Activated T-helper 1 cell treated with Interleukin-2 at 50 U/mL for 16 hours (primary cell): ENCODE measurements around the gene BRAT1.
"Not testable (repeated sequence)": the region's sequence is repeated elsewhere in the genome, so short reads cannot be mapped to it uniquely, and the experiment has no call there.

Experiments used
- DNase-seq: peaks from one replicate; pipeline ENCODE4 v3.0.0-alpha.2; 2020; ENCODE audit warnings: low read depth

Gene BRAT1

DNA sequence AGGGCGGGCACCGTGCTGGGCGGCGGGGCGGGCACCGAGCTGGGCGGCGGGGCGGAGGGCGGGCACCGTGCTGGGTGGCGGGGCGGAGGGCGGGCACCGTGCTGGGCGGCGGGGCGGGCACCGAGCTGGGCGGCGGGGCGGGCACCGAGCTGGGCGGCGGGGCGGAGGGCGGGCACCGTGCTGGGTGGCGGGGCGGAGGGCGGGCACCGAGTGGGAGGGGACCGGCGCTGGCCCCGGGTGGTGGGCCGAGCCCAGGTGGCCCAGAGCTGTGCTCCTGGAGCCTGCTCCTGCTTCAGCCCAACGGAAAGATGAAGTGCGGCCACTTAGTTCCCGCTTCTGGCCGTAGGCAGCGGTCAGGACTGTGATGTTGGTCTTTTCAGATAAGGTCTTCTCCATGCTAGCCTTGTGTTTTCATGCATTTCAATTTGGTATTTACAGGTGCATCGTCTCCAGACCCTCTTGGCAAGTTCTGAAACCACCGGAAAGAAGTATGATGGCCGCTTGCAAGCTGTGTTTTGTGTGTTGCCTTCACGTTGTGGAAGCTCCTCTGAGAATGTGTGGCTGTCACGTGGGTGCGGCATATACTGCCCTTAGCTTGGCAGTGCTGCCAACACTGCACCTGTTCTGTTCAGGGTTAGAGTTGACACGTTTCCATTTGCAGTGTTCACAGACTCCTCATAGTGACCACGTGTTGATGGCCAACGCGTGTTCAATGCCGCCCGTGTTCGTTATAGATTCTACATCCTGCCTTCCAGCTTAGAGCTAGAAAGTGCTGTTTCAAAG, 28.7 kb upstream of the BRAT1 start:
- DNase-seq: no peak

DNA sequence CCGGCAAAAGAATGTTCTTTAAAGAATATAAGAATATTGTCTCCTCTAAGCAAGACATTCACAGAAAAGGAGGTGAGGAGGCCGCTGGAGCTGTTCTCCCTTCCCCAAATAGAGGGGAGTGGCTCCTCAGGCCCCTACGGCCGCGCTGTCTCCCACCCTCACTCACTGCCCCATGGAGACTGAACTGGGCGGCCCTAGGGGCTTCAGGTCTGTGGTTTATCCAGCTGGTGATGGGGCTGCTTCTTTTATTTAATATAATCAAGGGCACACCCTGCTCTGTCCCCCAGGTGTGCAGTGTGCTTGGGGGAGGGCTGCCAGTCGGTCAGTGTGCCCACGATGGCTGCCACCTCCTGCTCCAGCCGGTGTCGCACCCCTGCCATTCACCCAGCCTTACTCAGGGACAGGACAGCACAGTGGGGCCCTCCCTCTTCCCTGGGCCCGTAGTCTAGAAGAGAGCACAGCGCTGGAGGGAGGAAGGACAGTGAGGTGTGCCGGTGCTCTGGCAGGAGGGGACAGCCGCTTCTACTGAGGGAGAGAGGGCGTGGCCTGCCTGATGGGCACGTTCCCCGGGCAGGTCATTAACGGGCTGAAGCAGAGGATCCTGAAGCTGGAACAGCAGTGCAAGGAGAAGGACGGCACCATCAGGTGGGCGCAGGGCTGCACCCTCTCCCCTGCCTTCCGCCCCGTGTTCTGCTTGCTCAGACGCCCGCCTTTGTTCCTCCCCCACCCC, 26.8 kb upstream of the BRAT1 start:
- no peak for DNase-seq

DNA sequence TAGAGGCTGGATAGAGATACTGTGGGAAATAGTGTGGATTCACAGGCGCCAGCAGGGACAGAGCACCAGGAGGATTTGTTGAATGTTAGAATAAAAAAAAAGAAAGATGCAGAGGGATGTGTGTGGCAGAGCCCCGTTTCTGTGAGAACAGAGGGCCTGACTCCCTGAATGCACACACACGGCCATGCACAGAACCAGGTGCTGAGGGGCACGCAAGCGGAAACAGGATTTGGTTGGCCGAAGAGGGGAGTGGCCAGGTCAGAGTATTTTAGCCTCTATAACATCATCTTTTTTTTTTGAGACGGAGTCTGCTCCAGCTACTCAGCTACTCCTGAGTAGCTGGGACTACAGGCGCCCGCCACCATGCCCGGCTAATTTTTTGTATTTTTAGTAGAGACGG, 25.3 kb upstream of the BRAT1 start:
- no peak for DNase-seq

DNA sequence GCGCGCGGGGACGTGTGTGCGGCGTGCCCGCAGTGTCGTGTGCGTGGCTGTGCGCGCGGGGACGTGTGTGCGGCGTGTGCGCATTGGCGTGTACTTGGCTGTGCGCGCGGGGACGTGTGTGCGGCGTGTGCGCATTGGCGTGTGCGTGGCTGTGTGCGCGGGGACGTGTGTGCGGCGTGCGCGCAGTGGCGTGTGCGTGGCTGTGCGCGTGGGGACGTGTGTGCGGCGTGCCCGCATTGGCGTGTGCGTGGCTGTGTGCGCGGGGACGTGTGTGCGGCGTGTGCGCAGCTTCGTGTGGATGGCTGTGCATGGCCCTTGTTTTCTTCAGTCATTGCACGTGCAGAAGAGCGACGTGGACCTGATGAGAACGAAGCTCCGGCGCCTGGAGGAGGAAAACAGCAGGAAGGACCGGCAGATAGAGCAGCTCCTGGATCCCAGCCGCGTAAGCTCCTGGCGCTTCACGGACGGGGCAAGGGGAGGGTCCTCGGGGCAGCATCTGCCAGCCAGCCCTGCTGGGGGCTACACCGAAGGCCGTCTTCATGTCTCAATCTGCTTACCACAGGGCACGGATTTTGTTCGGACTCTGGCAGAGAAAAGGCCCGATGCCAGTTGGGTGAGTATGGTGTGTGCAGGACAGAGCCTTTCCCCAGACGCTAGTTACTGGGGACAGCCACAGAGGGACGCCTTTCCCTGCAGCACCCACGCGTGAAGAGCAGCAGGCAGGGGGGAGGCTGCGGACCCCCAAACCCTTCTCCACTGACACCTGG, 22.8 kb upstream of the BRAT1 start:
- no peak for DNase-seq

DNA sequence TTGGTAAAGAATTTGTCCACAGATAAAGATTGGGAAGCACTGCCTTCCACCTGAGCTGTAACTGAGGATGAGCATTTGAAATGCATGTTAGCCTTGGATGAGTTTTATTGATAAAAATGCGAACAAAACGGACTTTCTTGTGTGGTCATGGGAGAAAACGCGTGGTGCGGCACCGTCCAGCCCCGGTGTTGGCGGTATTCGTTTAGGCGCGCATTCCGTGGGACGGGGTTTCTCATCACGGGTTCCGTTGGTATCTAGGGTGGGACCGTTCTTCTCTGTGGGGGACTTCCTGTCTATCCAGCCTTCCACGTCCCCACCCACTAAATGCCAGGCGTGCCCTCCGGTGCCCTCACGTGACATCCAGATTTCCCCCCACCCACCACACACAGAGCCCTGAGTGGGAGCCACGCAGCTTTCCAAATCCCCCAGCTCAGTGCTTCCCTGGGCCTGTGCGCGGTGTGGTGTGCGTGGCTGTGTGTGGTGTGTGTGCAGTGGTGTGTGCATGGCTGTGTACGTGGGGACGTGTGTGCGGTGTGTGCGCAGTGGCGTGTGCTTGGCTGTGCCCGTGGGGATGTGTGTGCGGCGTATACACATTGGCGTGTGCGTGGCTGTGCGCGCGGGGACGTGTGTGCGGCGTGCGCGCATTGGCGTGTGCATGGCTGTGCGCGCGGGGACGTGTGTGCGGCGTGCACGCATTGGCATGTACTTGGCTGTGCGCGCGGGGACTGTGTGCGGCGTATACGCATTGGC, 21.6 kb upstream of the BRAT1 start:
- no peak for DNase-seq

DNA sequence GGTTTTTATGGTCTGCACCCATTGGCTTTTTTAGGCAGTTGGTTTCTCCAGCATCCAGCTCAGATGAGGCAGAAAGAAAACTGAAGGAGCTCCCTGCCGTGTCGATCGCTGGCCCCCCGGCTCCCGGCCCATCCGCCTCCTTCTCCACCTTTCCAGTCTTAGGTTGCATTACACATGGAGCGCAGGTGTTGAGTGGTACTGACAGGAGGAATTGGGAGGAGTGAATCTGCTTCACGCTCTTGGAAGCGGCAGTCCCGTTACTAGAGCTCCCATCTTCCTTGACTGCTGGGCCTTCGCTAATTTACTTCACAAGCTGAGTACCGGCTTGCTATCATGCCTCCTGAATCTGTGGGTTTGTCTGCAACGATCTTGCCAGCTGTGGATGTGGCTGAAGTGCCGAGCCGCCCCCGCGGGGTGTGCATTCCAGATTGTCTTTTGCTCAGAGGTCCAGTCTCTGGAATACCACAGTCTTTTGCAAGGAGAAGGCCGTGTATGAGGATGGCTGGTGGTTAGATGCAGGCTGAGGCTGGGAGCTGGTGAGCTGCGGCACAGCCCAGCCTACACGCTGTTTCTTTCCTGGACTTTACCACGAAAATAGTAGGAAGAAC, 20.5 kb upstream of the BRAT1 start:
- no peak for DNase-seq

DNA sequence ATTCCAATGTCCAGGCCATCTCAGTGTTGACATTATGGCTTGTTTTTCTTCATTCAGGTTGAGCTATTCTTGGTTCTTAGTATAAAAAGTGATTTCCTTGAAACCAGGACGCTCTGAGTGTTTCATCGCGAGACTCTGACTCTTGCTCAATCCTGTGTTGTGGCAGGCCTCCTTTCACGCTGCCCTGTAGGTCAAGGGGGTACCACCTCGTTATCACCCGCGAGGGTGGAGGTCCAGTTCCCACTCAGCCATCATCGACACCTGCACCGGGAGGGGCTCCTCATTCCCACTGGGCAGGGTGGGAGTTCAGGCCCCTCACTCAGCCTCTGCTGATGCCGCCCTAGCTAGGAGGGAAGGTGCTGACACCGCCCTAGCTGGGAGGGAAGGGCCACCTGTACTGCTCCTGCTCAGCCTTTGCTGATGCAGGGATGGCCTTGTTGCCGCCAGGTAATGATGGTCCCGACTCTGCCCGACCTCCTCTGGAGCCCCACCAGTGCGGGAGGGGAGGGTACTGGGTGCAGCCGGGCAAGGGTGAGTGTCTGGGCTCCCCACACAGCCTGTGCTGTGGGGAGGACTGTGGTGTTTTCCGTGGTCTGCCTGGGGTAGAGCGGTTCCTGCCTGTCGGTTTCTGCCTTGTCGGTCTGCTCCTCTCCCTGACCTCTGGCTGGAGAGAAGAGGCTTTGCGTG, 19.9 kb upstream of the BRAT1 start:
- no peak for DNase-seq

DNA sequence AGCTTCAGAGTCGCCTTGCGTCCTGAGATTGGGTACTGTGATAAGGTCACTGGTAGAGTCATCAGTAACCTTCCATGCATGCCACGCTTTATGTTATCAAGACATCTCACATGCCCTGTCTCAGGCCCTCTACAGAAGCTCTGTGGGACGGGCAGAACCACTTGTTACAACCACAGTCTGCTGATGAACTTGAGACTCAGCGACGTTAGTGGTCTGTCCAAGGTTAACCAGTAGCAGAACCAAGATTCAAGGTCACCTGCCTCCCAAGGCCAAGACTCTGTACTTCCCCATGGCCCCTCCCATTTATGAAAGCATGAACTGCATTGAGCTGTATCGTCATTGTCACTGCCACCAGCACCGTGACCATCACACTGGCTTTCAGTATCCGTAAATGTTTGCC, 18.4 kb upstream of the BRAT1 start:
- DNase-seq: no peak

DNA sequence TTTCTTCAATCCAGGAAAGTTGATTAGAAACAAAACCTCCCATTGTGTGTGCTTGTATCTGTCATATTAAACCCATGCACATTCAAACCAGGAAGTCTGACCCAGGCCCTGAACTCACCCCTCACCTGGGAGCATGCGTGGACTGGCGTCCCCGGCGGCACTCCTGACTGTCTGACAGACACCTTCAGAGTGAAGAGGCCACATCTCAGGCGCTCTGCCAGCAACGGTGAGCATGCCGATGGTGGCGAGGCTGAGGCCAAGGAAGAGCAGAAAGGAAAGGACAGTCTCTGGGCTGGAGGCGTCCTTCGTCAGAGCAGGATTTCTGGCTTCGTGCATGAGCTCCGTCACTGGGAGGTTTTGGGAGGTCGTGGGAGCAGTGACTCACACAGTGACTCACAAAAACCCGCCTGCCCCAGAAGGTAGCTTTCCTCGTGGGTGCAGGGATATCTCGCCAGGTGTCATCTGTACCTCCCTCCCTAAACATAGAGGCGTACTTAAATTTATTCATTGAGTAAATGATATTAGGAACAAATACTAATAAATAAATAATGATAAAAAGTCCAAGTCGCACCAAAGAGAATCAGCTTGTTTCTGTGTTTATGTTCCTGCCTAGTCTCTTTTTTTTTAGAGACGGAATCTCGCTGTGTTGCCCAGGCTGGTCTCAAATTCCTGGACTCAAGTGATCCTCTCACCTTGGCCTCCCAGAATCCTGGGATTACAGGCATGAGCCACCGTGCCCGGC, 16.9 kb upstream of the BRAT1 start:
- no peak for DNase-seq

DNA sequence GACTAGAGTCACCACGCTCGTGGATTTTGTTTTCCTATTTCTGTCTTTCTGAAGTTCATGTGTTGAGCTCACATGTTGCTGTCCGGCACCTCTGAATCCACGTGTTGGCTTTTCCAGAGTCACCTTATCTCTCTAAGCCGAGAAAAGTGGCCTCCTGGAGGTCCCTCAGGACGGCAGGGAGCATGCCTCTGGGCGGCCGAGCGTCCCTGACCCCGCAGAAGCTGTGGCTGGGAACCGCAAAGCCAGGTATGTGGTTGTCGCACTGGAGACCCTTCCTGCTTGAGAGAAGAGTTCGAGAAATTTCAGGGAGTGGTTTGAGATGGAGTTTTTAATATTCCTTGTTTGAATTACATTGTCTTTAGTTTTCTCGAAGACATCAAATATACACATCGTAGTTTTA, 16.1 kb upstream of the BRAT1 start:
- DNase-seq: no peak

DNA sequence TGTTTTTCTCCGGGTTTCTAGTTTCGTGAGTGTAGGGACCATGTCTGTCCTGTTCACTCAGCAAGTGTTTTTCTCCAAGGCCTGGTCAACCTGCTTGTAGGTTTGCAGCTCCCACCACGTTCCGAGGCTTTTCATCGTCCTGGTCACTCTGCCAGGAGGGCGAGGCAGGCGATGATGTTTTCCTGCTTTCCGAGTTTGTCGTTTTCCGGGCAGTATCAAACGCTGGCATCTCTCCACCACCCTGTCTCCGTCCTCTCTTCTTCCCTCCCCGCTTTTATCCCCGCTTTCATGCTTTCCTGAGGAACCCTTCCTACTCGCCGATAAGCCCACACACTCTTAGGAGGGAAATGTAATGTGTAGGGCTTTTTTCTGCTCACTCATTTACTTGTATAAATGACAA, 14.7 kb upstream of the BRAT1 start:
- DNase-seq: no peak

DNA sequence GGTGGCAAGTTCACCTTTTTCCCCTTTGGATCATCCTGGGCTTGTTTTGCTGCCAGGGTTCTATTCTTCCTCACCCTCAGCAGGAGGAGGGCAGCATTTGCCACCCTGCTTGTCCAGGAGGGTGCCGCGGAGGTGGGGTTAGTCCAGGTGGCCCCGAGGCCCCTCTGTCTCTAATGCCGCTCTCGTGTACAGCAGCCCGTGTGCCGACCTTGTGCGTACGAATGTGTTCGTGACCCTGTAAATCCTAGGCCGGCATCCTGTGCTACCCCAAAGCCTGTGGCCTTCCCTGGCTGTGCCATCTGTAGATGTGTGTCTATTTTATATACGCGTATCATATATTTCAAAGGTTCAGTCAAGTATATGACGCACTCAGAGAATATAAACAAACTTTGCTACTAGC, 14.1 kb upstream of the BRAT1 start:
- DNase-seq: no peak

DNA sequence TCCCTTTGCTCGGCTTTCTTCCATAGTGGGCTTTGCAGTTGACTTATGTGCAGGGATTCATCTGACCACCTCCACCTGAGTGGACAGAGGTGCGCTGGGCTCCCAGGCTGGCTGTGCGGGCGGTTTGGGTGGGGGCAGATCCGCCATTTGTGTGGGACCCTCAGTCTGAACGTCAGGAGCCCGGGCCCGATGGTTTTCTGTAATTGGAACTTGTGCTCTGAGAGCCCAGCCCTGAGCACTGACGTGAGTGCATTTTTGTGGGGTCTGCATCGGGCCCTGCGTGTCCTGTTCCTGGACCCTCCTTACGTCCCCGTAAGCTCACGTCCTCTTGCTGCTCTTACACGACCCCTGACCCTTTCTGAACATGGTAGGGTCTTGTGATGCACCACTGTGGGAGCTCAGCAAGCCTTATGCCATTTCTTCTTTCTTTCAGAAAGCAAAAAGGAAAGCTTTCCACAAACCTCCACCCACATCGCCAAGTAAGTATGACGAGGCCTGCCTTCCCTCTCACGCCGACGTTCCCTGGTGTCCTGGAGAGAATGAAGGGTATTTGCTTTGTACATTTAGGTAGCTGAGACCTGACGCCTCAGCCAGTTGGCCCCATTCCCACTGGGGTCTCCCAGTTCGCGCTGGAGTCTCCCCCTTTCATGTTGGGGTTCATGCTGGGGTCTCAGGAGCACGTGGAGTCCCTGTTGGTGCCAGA, 13.3 kb upstream of the BRAT1 start:
- no peak for DNase-seq

DNA sequence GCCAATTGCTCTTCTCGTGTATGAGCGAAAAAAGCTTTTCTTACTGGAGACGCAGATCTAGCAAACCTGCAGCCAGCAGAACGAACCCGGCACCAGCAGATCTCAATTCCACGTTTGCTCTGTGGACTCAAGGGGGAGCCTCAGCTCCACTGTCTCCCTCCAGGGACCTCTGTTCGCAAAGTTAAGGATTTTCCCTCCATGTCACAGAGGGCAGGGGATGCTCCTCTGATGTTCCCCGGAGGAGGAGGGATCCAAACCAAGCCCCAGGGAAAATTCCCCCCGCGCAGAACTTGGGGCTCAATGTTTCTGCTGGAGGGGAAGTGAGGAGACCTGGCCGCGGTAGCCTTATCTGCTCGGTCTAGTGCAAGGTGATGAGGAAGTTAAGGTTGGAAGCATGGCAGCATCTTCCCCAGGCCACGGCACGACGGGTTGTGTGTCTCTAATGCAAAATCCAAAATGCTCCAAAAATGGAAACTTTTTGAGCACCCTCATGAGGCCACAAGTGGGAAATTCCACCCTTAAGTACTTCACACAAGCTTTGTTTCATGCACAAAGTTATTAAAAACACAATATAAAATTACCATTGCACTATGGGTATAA, 12.5 kb upstream of the BRAT1 start:
- DNase-seq: no peak

DNA sequence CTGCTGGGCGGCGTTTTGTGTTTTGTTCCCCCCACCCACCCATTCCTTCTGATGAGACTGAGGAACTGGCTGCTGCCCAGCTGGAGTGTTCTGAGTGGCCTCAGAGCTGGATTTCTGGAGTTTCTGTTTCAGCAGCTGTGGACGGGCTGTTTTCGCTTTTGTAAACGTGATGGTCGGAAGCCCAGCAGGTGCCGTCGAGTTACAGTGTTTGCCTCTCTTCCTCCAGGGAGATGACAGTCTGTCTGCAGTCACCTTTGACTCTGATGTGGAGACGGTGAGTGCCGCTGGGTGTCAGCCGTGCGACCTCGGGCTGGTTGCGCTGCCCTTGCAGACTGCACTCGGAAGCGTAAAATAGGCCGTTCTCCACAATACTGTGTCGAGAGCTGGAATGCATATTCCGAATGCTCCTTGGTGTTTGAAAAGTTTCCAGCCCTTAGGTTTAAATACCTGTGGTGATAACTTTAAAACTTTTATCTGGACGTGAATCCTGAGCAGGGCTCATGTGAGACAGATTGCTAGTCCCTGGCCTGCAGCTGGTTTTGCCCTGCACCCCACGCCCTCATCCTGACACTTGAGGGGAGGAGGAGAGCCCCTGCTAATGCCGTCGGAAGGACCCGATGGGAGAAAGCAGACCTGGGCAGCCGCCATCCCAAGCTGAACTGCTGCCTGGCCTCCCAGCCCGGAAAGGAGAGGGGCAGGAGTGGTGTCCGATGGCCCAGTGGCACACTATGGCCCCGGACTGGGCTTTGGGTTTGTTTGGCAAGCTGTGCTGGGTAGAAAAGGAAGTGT, 11.8 kb upstream of the BRAT1 start:
- no peak for DNase-seq

DNA sequence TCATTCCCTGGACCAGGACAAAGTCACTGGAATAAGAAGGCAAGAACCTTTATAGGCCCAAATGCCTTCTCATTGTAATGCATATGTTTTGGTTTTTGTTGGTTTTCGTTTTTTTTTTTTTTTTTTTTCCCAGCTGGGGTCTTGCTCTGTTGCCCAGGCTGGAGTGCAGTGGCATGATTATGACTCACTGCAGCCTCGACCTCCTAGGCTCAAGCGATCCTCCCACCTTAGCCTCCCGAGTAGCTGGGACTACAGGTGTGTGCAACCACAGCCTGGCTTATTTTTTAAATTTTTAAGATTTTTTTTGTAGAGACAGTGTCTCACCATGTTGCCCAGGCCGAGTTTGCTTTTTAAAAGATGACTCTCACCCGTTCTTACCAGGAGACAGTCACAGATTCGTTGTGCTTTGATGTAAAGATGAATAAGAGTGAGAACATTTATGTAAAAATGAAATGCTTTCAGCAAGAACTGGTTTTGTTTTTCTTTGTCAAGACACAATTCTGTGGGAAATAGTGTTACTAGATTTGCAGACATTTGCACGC, 11.1 kb upstream of the BRAT1 start:
- DNase-seq: no peak

DNA sequence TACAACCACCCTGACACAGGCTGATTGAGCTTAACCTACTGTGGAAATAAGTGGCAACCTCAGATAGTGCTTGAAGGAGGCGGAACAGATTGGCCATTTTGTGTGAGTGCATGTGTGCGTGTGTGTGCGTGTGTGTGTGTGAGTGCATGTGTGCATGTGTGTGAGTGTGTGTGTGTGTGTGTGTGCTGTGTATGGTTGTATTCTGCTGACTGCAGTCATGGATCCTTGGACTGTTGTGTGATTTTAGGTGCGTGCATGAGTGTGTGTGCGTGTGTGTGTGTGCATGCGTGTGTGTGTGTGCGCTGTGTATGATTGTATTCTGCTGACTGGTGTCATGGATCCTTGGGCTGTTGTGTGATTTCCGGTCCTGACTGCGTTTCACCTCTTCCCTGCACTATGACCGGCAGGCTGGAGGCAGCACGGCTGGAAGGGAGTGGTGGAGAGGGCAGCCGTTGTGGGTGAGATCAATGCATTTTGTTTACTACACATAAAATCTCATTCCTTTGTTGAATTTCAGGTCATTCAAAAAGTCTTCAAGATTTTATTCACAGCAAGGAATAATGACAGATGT, 9.7 kb upstream of the BRAT1 start:
- no peak for DNase-seq

DNA sequence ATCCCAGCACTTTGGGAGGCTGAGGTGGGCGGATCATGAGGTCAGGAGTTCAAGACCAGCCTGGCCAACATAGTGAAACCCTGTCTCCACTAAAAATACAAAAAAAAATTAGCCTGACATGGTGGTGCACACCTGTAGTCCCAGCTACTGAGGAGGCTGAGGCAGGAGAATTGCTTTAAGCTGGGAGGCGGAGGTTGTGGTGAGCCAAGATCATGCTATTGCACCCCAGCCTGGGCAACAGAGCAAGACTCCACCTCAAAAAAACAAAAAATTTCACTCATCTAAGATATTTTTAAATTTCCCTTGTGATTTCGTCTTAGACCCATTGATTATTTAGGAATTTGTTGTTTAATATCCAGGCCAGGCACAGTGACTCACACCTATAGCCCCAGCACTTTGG, 8.6 kb upstream of the BRAT1 start:
- not testable (repeated sequence) for DNase-seq
